ENCODE results near the gene EGFR. TPM values are rescaled to one million over a fixed set of nuclear protein-coding genes. Genes with fewer than 3 reads are reported as not detected.

EGFR gene
- total RNA-seq, 6 experiments from 2014 or later, result 59.3 to 127 (median 93.7) TPM

DNA sequence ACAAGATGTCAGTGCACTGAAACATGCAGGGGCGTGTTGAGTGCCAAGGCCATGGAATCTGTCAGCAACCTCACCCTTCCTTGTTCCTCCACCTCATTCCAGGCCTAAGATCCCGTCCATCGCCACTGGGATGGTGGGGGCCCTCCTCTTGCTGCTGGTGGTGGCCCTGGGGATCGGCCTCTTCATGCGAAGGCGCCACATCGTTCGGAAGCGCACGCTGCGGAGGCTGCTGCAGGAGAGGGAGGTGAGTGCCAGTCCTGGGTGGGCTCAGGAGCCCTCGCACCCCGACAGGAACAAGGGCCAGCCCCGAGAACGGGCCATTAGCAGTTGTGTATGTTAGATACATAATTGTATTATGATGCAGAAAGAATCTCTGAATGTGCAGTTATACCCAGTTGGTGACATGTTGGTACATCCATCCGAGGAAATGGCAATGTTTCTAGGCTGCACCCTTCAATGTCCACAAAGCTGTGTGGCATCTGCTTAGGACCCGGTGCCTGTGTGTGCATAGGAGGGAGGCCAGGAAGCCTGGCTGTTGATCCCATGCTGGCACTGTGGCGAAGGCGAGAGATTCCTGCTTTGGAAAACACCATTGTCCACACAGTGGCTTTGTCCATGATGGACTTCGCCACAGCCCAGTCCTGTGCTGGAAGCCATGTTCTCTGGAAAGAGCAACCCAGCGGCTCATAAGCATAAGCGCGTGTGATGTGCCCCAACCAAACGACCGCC lies 154.2 kb downstream of the EGFR start:
- intact Hi-C loops (cut with DNase I), result no loop called here
- Histone ChIP-seq H3K27me3 (no peaks in the 10 kb centered on the region), H3K4me1 (peaks cover 0 to 13% (median 6%) of the 10 kb centered on the region in 4 donors), H3K27ac (no peak overlapping the region), H3K36me3 (peaks cover 0 to 62% (median 35%) of the 10 kb centered on the region in 4 donors), H3K4me3 (no peak overlapping the region), H3K9me3 (no peaks in the 10 kb centered on the region)
- no peak for DNase-seq
- ATAC-seq, result no peak
- TF ChIP-seq POLR2A (IDR thresholded peaks at IDR 0.05), result no peak
- TF ChIP-seq, protein P1, sequence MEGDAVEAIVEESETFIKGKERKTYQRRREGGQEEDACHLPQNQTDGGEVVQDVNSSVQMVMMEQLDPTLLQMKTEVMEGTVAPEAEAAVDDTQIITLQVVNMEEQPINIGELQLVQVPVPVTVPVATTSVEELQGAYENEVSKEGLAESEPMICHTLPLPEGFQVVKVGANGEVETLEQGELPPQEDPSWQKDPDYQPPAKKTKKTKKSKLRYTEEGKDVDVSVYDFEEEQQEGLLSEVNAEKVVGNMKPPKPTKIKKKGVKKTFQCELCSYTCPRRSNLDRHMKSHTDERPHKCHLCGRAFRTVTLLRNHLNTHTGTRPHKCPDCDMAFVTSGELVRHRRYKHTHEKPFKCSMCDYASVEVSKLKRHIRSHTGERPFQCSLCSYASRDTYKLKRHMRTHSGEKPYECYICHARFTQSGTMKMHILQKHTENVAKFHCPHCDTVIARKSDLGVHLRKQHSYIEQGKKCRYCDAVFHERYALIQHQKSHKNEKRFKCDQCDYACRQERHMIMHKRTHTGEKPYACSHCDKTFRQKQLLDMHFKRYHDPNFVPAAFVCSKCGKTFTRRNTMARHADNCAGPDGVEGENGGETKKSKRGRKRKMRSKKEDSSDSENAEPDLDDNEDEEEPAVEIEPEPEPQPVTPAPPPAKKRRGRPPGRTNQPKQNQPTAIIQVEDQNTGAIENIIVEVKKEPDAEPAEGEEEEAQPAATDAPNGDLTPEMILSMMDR (IDR thresholded peaks at IDR 0.05), result no peak
- 85% methylated on average over 9 of the region's 25 CpGs for WGBS (ENCODE audit: insufficient coverage, low coverage, low lambda C conversion rate, missing lambda C conversion rate)

DNA sequence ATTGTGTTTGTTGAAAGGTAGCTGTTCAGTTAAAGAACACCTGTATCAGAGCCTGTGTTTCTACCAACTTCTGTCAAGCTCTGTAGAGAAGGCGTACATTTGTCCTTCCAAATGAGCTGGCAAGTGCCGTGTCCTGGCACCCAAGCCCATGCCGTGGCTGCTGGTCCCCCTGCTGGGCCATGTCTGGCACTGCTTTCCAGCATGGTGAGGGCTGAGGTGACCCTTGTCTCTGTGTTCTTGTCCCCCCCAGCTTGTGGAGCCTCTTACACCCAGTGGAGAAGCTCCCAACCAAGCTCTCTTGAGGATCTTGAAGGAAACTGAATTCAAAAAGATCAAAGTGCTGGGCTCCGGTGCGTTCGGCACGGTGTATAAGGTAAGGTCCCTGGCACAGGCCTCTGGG lies 154.9 kb downstream of the EGFR start:
- WGBS (ENCODE audit: insufficient coverage, low coverage, low lambda C conversion rate, missing lambda C conversion rate), result no CpG with 5 or more reads among the region's 7 CpGs
- H3K36me3 ChIP-seq, result peaks cover 0 to 62% (median 35%) of the 10 kb centered on the region in 4 donors
- peaks cover 0 to 19% (median 10%) of the 10 kb centered on the region in 4 donors for H3K4me1 ChIP-seq
- intact Hi-C loops (cut with DNase I), result no loop called here
- ATAC-seq (no peak), DNase-seq (no peak)
- H3K9me3 ChIP-seq, result no peaks in the 10 kb centered on the region
- TF ChIP-seq, protein P1 (IDR thresholded peaks at IDR 0.05), result no peak
- no peak for TF ChIP-seq POLR2A (IDR thresholded peaks at IDR 0.05)
- no peaks in the 10 kb centered on the region for H3K27me3 ChIP-seq
- H3K4me3 ChIP-seq, result no peak overlapping the region
- no peak overlapping the region for H3K27ac ChIP-seq

DNA sequence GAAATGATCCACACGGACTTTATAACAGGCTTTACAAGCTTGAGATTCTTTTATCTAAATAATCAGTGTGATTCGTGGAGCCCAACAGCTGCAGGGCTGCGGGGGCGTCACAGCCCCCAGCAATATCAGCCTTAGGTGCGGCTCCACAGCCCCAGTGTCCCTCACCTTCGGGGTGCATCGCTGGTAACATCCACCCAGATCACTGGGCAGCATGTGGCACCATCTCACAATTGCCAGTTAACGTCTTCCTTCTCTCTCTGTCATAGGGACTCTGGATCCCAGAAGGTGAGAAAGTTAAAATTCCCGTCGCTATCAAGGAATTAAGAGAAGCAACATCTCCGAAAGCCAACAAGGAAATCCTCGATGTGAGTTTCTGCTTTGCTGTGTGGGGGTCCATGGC lies 155.6 kb downstream of the EGFR start:
- WGBS (ENCODE audit: insufficient coverage, low coverage, low lambda C conversion rate, missing lambda C conversion rate), result 92% methylated on average over 8 of the region's 12 CpGs
- Histone ChIP-seq H3K36me3 (peaks cover 0 to 62% (median 35%) of the 10 kb centered on the region in 4 donors), H3K9me3 (no peaks in the 10 kb centered on the region), H3K4me1 (peaks cover 0 to 25% (median 13%) of the 10 kb centered on the region in 4 donors), H3K27me3 (no peaks in the 10 kb centered on the region), H3K4me3 (no peak overlapping the region), H3K27ac (no peak overlapping the region)
- intact Hi-C loops (cut with DNase I), result no loop called here
- ATAC-seq, result no peak
- no peak for TF ChIP-seq POLR2A (IDR thresholded peaks at IDR 0.05)
- TF ChIP-seq, protein P1 (IDR thresholded peaks at IDR 0.05), result no peak
- DNase-seq, result no peak

- Histone ChIP-seq H3K27ac (no peak overlapping the region), H3K27me3 (no peaks in the 10 kb centered on the region), H3K4me3 (no peak overlapping the region), H3K4me1 (peaks cover 0 to 29% (median 14%) of the 10 kb centered on the region in 4 donors), H3K36me3 (peaks cover 0 to 58% (median 34%) of the 10 kb centered on the region in 4 donors), H3K9me3 (no peaks in the 10 kb centered on the region)
- no peak for TF ChIP-seq POLR2A (IDR thresholded peaks at IDR 0.05)
- TF ChIP-seq, protein P1 (IDR thresholded peaks at IDR 0.05), result no peak
- intact Hi-C loops (cut with DNase I), result no loop called here
- WGBS (ENCODE audit: insufficient coverage, low coverage, low lambda C conversion rate, missing lambda C conversion rate), result 88% methylated on average over 1 of the region's 1 CpG
- no peak for DNase-seq
- ATAC-seq, result no peak
Observed at GRCh38 chr7:55174856-55175255, 156.0 kb downstream of the EGFR start.

All from right lobe of liver (tissue), 6 donors.